Fibroblast of the aortic adventitia (primary cell): ENCODE results near the gene CALCOCO1. TPM values are rescaled to one million over a fixed set of nuclear protein-coding genes. Genes with fewer than 3 reads are reported as not detected.
"Not testable (repeated sequence)": the region's sequence is repeated elsewhere in the genome, so short reads cannot be mapped to it uniquely, and the experiment has no call there.

Experiments
- DNase-seq: peaks from one replicate; pipeline ENCODE4 v3.0.0-alpha.2; 2010; ENCODE audit warnings: low read depth
- H3K4me3 ChIP-seq: 2 replicates; pipeline ENCODE4 v1.5.1; 2011; ENCODE audit warnings: low read depth, mild to moderate bottlenecking, control low read depth, low read length, moderate library complexity
- CTCF ChIP-seq: IDR thresholded peaks from 2 replicates; pipeline ENCODE4 v1.5.1; 2011; ENCODE audit warnings: mild to moderate bottlenecking, low read length, control low read depth, inconsistent platforms; ENCODE audit not compliant: insufficient read depth
- total RNA-seq: library from RNA; depleted of rRNA; stranded (reverse); fragments of >200 nt; gene quantifications from 2 replicates; pipeline ENCODE4 v1.2.3, GENCODE V29; 2012; ENCODE audit warnings: low replicate concordance

Gene CALCOCO1
- total RNA-seq, 1 donor = 96.2 TPM

DNA sequence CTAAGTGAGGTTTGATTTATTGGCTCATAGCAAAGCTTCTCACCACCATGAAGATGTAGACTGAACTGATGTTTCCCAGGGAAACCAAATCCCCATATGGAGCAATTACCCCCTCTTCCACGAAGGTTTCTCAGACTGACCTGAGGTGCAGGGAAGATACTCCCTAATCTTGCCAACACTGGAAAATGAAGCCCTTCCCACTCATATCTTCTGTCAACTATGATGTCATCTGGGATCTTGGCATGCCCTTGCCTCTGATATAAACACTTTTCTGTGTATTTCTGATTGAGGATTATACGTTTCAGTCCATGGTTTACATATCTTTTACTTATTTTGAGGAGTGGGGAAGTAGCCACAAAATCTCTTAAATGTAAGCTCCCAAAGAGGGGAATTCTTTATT, 38.6 kb upstream of the CALCOCO1 start:
- H3K4me3 ChIP-seq = no peak overlapping the region
- no peak for DNase-seq
- no peak for TF ChIP-seq CTCF

DNA sequence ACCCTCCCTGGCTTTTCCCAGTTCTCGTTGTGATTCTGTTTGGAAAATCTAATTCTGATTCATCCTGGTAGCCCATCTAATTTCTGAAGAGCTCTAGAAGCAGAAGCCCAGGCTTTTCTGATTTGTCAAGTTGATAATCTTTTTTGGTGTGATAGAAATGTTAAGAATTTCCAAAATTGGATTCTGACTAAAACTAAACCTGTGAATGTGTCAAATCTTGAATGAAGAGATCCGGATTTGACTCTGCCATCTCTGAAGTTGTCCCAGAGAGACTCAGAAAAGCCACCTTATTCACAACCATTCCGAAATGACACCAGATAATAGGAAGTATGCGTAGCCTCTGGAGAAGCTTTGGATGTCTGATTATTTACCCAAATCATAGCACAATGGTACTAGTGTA, 37.4 kb upstream of the CALCOCO1 start:
- no peak for DNase-seq
- H3K4me3 ChIP-seq = no peak overlapping the region
- TF ChIP-seq CTCF = no peak

DNA sequence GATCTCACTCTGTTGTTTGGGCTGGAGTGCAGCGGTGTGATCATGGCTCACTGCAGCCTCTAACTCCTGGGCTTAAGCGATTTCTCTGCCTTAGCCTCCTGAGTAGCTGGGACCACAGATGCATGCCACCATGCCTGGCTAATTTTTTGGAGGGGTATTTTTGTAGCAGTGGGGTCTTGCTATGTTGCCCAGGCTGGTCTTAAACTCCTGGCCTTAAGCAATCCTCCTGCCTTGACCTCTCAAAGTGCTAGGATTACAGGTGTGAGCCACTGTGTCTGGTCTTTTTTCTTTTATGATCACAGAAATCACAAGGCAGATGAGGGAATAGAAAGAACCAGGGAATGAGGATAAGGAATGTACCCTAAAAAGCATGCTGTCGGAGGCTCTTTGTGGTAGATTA, 35.5 kb upstream of the CALCOCO1 start:
- DNase-seq, H3K4me3 ChIP-seq: not testable (repeated sequence)

DNA sequence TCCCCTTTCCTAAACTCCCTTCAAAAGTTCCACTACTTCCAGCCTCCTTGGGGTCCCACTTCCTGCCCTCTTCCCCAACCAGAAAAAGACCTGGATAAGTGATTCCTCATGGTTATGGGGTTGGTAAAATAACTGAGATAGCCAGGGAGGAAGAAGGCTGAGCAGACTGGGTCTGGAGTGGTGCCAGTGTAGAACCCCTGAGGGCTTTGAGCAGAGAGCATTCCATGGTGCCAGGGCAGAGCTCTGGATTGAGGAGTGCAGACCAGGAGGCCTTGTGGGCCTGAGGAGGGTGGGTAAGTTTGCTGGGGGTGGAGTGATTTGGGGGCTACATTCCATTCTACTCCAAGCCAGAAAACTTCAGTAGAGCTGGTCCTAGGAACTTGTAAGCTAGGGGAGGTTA, 34.1 kb upstream of the CALCOCO1 start:
- H3K4me3 ChIP-seq = no peak overlapping the region
- no peak for DNase-seq
- TF ChIP-seq CTCF = no peak

DNA sequence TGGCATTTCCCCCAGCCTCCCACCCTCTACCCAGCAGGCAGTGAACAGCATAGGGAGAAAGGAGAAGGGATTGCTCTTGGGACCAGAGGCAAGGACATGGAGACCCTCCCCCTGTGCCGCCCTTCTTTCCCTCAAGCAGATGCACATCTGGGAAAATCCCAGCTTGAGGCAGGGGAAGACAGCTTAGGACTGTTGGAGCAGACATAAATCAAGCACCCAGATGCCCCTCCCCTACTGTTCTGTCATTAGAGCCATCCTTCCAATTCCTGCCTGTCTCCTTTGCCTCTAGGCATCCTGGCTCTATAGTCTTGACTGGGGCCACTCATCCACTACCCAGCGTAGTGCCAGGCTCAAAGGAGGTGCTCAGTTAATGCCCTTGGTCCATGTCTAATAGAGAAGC, 32.0 kb upstream of the CALCOCO1 start:
- no peak for DNase-seq
- H3K4me3 ChIP-seq = no peak overlapping the region
- no peak for TF ChIP-seq CTCF

GRCh38 chr12:53758730-53759103, 31.5 kb upstream of the CALCOCO1 start:
- DNase-seq = no peak
- no peak for TF ChIP-seq CTCF
- H3K4me3 ChIP-seq = no peak overlapping the region

DNA sequence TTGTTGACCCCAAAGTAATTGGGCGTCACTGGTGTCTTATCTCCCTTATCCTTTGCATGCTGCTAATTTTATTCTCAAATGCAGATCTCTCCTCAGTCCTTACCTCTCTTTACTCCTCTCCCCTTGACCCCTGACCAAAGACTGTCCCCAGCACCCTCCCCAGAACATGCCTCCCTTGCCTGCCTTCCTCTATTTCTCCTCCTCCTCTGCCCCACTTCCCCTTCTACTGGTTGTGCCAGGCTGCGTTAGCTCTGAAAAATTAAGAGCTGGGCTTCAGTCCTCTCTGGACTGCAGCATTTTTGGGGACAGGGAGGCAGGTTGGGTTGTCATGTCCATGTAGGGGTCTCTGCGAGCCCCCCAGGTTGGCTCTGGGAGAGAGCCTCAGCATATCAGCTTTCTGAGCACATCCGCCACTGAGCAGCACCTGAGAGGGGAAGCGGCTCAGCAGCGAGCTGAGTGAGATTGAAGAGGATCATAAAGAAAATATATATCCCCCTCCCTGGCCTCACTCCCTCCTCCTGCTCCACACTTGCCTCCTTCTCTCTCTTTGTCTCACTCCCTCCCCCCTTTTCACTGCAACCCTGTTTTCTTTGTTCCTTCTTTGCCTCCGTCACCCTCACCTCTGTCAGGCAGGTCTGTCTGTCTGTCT, 31.0 kb upstream of the CALCOCO1 start:
- TF ChIP-seq CTCF = no peak
- DNase-seq = no peak
- H3K4me3 ChIP-seq = no peak overlapping the region
